HG03175 (cell line): ENCODE results near the gene SYNE2.
"Not testable (repeated sequence)": the region's sequence is repeated elsewhere in the genome, so short reads cannot be mapped to it uniquely, and the experiment has no call there.

Experiments used
- ATAC-seq: cut with Tn5 transposase; IDR thresholded peaks from one replicate; pipeline ENCODE4 v1.9.1; 2021; ENCODE audit warnings: mild to moderate bottlenecking, moderate library complexity; ENCODE audit not compliant: unreplicated experiment

SYNE2 gene

GRCh38 chr14:64117671-64118402, 265.0 kb downstream of the SYNE2 start:
- no peak for ATAC-seq

GRCh38 chr14:64118403-64118742, 265.6 kb downstream of the SYNE2 start:
- ATAC-seq, result not testable (repeated sequence)

- no peak for ATAC-seq
These were observed 266.1 kb downstream of the SYNE2 start for GRCh38 chr14:64118892-64119291.

- no peak for ATAC-seq
These were observed 266.7 kb downstream of the SYNE2 start for GRCh38 chr14:64119500-64119899.

- ATAC-seq, result no peak
These were observed 267.2 kb downstream of the SYNE2 start for GRCh38 chr14:64119980-64120379.

GRCh38 chr14:64123241-64123822, 270.5 kb downstream of the SYNE2 start:
- no peak for ATAC-seq

GRCh38 chr14:64125270-64125669, 272.5 kb downstream of the SYNE2 start:
- ATAC-seq, result no peak

- ATAC-seq, result no peak
These were observed 273.7 kb downstream of the SYNE2 start for GRCh38 chr14:64126548-64126947.

GRCh38 chr14:64137657-64138290, 285.0 kb downstream of the SYNE2 start:
- ATAC-seq, result no peak

- no peak for ATAC-seq
These were observed 294.5 kb downstream of the SYNE2 start for GRCh38 chr14:64147126-64147790.

- no peak for ATAC-seq
These were observed 297.1 kb downstream of the SYNE2 start for GRCh38 chr14:64149921-64150320.

- ATAC-seq, result no peak
These were observed 305.8 kb downstream of the SYNE2 start for GRCh38 chr14:64158608-64159007.

GRCh38 chr14:64159588-64159987, 306.8 kb downstream of the SYNE2 start:
- ATAC-seq, result no peak

GRCh38 chr14:64170181-64170580, 317.4 kb downstream of the SYNE2 start:
- ATAC-seq, result no peak

- ATAC-seq, result no peak
These were observed 322.3 kb downstream of the SYNE2 start for GRCh38 chr14:64174922-64175782.

GRCh38 chr14:64176330-64176729, 323.5 kb downstream of the SYNE2 start:
- ATAC-seq, result no peak

GRCh38 chr14:64178814-64179213, 326.0 kb downstream of the SYNE2 start:
- ATAC-seq, result no peak

GRCh38 chr14:64182908-64183307, 330.1 kb downstream of the SYNE2 start:
- not testable (repeated sequence) for ATAC-seq

GRCh38 chr14:64184103-64184729, 331.4 kb downstream of the SYNE2 start:
- no peak for ATAC-seq

- ATAC-seq, result no peak
These were observed 332.4 kb downstream of the SYNE2 start for GRCh38 chr14:64185184-64185583.
